IPS-18c (cell line): ENCODE data around the gene TBC1D13.

ENCODE experiments used
- H3K4me3 ChIP-seq: 2 replicates; pipeline ENCODE4 v1.7.0; 2013; ENCODE audit warnings: low read depth, mild to moderate bottlenecking, low read length, moderate library complexity; ENCODE audit not compliant: insufficient read depth
- H3K9me3 ChIP-seq: one replicate; pipeline ENCODE4 v1.6.1; 2013; ENCODE audit warnings: mild to moderate bottlenecking, low read length, moderate library complexity; ENCODE audit not compliant: control insufficient read depth, insufficient read depth

The TBC1D13 gene

DNA sequence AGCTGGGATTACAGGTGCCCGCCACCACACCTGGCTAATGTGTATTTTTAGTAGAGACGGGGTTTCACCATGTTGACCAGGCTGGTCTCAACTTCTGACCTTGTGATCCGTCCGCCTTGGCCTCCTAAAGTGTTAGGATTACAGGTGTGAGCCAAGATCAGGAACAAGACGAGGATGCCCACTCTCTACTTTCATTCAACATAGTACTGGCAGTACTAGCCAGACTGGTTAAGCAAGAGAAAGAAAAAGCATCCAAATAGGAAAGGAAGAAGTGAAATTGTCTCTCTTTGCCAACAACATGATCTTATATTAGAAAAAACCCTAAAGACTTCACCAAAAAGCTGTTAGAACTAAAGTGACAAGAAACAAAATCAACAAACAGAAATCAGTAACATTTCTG is 23.8 kb downstream of the TBC1D13 start:
- H3K9me3 ChIP-seq, result no peaks in the 10 kb centered on the region
- no peak overlapping the region for H3K4me3 ChIP-seq

DNA sequence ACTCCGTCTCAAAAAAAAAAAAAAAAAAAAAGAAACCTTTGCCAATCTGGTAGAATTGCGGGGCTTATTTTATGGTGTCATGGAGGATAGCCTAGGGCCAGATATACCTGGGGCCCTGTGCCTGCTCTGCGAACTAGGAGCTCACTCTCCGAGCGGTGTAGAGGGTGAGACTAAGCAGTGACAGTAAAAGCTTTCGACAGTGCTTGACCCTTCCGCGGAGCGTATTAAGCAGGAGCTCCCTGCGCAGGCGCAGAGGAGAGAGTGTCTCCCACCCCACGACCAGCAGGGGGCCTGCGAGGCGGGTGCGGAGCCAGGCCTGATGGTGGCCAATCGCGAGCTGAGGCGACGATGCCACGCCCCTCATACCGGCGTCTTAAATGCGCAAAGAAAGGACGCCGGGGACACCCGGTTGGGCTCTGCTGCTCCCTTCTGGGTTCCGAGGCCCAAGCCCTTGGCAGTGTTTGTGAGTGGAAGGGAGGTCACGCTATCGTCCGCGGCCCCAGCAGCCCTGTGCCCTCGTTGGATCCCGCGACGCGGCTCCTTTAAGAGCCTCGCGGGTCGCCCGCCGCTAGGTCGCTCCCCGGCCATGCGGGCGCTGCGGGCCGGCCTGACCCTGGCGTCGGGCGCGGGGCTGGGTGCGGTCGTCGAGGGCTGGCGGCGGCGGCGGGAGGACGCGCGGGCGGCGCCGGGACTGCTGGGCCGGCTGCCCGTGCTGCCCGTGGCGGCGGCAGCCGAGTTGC is 31.2 kb downstream of the TBC1D13 start, which contains the start of gene ENDOG:
Gene ENDOG, plus strand, starts transcription at position 402 of the 740 bp plus-strand sequence. Its CDS starts 185 bp downstream, at position 587.
- H3K4me3 ChIP-seq, result peak within 1 kb of the TSS; percentile 56
- no peaks in the 10 kb centered on the region for H3K9me3 ChIP-seq

DNA sequence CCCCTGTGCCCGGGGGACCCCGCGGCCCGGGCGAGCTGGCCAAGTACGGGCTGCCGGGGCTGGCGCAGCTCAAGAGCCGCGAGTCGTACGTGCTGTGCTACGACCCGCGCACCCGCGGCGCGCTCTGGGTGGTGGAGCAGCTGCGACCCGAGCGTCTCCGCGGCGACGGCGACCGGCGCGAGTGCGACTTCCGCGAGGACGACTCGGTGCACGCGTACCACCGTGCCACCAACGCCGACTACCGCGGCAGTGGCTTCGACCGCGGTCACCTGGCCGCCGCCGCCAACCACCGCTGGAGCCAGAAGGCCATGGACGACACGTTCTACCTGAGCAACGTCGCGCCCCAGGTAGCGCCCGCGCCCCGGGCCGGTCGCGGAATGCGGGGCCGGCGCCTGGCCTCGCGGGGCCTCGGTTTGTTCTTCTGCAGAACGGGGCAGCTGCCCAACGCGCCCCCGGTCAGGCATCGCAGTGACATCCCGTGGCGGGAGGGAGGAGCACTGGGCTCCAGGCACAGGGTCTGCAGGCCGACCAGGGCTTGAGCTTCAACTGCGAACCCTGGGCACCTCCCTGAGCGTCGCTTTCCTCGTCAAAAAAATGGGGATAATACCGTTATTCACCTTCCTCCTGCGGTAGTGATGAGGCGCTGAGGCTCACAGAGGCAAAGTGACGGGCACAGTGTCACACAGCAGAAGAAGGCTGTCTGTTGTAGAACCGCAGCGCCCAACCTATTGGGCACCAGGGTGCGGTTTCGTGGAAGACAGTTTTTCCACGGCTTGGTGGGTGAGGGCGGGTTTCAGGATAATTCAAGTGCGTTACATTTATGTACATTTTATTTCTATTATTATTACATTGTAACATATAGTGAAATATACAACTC is 32.0 kb downstream of the TBC1D13 start:
- H3K9me3 ChIP-seq, result no peaks in the 10 kb centered on the region
- peak overlapping the region; percentile 56 for H3K4me3 ChIP-seq

DNA sequence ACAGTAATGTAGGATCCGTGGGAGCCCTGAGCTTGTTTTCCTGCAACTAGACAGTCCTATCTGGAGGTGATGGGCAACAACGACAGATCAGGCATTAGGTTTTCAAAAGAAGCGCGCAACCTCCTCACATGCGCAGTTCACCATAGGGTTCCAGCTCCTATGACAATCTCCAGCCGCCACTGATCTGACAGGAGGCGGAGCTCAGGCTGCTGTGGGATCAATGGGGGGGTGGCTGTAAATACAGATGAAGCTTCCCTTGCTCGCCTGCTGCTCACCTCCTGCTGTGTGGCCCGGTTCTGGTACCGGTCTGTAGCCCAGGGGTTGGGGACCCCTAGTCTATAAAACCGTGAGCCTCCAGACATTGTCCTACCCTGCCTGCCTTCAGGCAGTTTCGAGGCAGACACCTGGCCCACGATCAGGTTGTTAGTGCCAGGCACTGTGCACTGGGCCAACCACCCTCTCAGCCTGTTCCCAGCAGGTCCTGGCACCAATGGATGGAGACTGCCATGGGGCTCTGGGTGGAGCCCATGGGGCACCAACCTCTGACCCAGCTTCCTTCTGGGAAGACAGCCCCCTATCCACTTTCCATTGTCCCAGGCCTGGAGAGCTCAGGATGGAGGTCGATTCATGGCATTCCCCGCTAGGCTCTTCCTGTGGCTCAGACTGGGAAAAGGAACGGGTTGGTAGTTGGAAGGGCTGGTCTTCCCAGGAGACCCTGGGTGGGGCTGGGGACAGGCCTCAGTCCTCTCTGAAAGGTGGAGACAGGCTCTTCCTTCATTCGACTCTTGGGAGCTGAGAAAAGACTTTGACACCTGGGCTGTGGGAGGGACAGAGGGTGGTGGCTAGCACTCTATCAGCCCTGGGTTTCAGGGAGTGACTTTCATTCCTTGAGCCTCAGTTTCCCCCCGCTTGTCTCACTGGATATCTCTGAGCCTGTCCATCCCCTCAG is 32.9 kb downstream of the TBC1D13 start:
- H3K9me3 ChIP-seq, result no peaks in the 10 kb centered on the region
- H3K4me3 ChIP-seq, result no peak overlapping the region

DNA sequence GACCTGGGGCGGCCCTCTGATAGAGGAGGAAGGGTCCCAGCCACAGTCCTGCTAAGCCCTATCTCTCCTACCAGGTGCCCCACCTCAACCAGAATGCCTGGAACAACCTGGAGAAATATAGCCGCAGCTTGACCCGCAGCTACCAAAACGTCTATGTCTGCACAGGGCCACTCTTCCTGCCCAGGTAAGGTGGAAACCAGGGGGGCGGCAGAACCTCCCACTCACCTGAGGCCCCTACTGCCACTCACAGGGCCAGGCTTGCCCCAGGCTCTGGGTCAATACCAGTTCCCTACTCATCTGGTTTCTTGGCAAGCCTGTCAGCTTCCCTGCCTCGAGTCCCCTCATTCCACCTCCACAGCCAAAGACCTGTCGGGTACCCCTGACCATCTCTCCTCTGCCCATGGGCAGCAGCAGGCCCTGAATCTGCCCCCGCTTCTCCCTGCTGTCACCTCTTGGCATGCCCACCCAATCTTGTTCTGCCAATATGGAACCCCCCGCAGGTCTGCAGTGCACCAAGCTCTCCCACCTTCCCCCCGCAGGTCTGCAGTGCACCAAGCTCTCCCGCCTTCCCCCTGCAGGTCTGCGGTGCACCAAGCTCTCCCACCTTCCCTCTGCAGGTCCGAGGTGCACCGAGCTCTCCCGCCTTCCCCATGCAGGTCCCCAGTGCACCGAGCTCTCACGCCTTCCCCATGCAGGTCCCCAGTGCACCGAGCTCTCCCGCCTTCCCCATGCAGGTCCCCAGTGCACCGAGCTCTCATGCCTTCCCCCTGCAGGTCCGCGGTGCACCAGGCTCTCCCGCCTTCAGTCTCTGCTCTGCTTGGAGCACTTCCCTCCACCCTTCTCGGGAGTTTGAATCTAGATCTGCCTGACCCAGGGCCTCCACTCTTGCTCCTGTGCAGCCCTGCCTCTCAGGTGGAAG is 33.9 kb downstream of the TBC1D13 start:
- Histone ChIP-seq H3K9me3 (no peaks in the 10 kb centered on the region), H3K4me3 (no peak overlapping the region)

DNA sequence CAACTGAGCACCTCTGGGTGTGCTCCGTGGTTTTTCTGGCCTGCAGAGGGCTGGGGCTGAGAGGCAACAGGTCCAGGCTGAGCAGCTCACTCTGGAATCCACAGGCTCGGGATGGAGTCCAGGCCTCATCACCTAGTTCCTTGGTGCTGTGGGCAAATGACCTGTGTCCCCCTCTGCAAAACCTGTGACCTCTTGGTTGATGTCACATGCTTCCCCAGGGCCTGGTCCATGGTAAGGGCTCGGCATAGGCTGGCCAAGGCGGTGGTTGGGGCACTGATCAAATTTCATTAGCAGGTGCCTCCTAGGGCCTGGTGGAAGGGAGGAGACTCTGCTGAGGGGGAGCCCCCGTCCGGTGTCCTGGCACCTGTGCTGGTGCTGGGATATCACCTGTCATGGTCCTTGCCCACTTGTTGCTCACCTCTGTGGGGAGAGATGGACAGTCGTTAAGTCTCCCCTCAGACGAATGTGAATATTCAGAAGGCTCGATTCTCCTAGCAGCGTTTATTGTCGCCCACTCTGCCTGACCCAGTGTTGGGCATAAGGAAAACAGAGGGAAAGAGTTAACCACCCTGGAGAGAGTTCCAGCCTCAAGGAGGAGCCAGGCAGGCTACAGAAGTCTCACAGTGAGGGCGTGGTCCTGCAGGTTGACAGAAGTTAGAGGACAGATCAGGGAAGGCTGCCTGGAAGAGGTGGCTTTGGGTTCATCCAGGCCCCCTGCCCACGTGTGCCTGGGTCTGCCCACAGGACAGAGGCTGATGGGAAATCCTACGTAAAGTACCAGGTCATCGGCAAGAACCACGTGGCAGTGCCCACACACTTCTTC is 34.7 kb downstream of the TBC1D13 start:
- Histone ChIP-seq H3K9me3 (no peaks in the 10 kb centered on the region), H3K4me3 (no peak overlapping the region)

DNA sequence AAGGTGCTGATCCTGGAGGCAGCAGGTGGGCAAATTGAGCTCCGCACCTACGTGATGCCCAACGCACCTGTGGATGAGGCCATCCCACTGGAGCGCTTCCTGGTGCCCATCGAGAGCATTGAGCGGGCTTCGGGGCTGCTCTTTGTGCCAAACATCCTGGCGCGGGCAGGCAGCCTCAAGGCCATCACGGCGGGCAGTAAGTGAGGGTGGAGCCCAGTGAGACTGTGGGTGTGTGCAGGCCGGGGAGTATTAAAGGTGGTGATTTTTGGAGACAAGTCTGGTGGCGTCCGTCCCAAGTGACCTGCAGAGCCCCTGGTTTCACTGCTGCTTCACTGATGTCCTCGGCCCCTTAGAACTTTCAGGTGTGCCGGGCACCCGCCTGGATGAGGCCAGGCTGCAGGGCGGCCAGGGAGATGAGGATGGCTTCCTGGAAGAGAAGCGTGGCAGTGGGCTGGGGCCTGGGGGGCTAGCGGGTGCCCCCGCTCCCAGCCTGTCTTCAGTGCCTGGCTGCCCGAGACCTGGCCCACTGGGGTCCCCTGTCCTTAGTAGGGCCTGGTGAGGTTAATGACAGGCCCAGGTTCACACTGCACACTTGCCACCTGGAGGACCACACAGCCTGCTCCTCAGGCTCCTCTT is 35.5 kb downstream of the TBC1D13 start:
- no peaks in the 10 kb centered on the region for H3K9me3 ChIP-seq
- H3K4me3 ChIP-seq, result no peak overlapping the region

DNA sequence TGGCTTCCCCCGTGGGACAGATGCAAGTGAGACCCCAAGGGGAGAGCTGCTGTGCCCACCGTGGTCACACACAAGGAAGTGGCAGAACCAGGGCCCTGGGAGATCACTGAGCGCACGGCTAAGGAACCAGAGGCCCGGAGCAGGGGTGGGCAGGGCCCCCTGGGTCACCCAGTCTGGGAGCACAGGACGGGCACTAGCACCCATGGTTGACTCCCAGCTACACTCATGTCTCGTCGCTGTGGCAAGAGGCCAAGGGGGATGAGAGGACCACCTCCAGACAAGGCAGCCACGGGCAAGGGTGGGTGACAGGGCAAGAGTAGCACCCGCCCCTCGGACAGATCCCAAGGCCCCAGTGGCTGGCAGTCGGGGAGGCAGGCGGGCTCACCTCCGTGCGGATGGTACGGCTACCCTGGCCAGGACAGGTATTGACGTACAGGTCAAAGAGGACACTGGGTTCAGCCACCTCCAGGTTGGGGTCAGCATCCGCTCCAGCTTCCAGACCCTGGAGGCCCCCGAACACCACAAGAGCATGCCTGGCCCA is 36.4 kb downstream of the TBC1D13 start:
- no peaks in the 10 kb centered on the region for H3K9me3 ChIP-seq

DNA sequence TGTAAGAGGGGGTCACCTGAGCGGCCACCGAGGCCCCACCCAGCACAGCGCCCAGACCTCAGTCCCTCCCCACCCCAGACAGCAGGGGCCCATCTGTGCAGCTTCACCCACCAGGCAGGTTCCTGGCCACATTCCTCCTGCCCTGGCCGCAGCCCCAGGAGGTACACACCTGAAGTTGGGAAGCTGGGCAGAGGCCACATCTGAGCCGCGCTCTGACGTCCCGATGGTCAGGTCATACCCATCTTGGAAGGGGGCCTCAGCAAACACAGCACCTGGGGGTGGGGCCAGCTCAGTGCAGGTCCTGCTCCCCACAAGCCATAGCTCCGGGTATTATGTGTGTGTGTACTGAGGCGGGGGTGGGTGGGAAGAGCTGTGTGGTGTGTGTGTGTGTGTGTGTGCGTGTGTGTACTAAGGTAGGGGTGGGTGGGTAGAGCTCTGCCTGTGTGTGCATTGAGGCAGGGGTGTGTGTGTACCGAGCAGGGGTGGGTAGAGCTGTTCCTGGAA is 36.9 kb downstream of the TBC1D13 start:
- H3K9me3 ChIP-seq, result no peaks in the 10 kb centered on the region

More for the DNA sequence above, 36.4 kb downstream of the TBC1D13 start:
- H3K4me3 ChIP-seq, result no peak overlapping the region

DNA sequence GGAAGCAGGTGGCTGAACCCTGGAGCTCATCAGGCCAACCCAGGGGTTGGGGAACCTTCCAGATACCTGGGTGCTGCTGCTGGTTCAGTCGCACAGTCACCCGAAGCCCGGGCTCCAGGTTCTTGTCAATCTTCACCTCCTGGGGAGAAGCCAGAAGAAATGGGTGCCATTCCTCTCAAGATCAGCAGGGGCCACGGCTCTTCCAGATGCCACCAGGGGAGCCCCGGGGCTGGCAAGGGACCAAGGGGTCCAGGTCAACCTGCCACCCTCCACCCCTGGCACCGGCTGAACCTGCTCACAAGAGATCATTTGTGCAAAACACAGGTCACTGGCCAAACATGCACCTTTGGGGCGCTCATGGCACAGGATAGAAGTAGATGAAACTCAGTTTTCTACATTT is 37.9 kb downstream of the TBC1D13 start:
- Histone ChIP-seq H3K9me3 (no peaks in the 10 kb centered on the region), H3K4me3 (no peak overlapping the region)

More for the DNA sequence above, 36.9 kb downstream of the TBC1D13 start:
- no peak overlapping the region for H3K4me3 ChIP-seq

DNA sequence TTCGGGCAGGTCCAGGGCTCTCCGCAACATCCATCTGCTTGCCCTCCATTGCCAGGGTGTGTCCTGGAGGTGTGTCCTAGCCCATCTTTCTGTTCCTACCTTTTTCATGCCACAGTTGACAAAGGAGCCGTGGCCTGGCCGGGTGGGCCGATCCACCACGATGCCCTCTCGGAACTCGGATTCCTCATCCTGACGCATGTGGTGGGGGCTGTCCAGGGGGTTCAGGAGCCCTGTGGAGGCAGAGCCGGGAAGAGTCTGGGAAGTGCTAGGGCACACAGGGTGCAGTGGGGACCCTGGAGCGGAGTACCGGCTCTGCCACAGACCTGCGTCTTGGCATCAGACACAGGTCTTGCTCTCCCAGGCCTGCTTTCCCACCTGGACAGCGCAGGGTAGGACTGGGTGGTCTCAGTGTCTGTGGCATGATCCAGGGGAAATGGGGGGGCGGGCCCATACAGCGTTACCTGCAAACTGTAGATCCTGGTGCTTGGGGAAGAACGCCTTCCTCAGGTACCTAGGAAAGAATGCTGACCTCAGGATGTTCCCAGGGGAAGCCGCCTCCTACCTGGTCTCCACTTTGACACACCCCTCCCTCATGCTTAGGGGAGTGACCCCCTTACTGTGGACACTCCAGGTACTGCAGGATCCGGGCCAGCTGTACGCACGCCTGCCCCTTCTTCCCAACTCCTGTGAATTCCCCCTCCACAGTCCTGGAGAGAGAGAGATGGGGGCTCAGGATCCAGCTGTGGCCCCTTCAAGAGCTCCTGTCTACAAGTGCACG is 39.1 kb downstream of the TBC1D13 start:
- H3K4me3 ChIP-seq, result no peak overlapping the region
- H3K9me3 ChIP-seq, result no peaks in the 10 kb centered on the region

DNA sequence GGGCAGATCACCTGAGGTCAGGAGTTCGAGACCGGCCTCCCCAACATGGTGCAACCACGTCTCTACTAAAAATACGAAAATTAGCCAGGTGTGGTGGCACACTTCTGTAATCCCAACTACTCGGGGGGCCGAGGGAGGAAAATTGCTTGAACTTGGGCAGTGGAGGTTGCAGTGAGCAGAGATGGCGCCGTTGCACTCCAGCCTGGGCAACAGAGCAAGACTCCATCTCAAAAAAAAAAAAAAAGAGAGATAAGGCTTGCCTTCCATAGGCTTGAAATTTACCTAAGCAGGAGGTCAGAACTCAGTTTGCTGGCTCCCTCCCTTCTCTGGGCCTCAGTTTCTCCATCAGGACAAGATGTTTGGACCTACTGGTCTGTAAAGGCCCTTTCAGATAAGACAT is 41.2 kb downstream of the TBC1D13 start:
- H3K4me3 ChIP-seq, result peak overlapping the region; percentile 90; the same call in 1 of the 2 replicates

DNA sequence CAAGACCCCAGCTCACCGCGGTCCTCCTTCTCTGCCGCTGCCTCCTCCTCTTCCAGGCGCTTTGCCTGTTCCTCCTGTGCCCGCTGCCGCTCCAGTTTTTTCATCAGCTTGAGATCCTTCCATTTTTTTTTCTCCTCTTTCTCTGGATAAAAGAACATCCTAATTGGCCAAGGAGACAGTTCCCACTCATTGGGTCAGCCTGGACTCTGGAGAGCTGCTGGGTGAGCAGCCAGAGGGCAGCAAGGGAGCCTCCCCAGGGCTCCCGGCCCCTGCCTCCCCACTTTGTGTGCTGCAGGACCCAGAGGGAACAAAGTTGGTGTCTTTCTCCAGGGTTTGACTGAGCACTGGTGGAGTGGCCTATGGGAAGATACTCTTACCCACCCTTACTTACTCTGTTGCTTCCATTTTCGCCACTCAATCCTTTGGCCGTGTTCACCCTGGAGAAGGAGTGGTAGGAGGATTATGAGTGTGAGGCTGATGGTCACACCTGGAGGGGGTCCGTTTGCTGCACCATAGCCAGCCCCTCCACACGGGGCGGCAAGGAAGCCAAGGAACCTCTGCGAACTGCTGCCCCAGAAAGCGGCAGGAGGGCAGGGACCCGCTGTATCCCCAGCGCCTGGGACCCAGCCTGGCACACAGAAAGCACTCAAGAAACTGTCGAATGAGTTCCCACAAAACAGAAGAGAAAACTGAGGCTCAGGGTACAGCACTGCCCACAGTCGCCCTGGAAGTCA is 41.8 kb downstream of the TBC1D13 start:
- Histone ChIP-seq H3K9me3 (no peaks in the 10 kb centered on the region), H3K4me3 (peak overlapping the region; percentile 90)

More for the DNA sequence above, 41.2 kb downstream of the TBC1D13 start:
- no peaks in the 10 kb centered on the region for H3K9me3 ChIP-seq
